B cell (primary cell): ENCODE results near the gene SGSH.

Experiments used
- CTCF ChIP-seq: fragments of 200-600 bp; IDR thresholded peaks from one replicate; pipeline ENCODE4 v1.8.0; 2022; ENCODE audit warnings: antibody characterized with exemption, mild to moderate bottlenecking
- EZH2 ChIP-seq: IDR thresholded peaks from 2 replicates; pipeline ENCODE4 v1.6.1; 2012; ENCODE audit warnings: borderline replicate concordance, low read depth, mild to moderate bottlenecking, moderate library complexity, low read length; ENCODE audit not compliant: insufficient read depth, poor library complexity, severe bottlenecking

- no peak for TF ChIP-seq CTCF
- TF ChIP-seq EZH2: no peak
Observed at GRCh38 chr17:80218391-80218790, 1.7 kb downstream of the SGSH start.
